ENCODE results near the gene KMT2B. TPM values are rescaled to one million over a fixed set of nuclear protein-coding genes. Genes with fewer than 3 reads are reported as not detected.

Gene KMT2B
- total and polyA plus RNA-seq, 2 experiments from 2014 or later, result 15.8 to 49.8 TPM

DNA sequence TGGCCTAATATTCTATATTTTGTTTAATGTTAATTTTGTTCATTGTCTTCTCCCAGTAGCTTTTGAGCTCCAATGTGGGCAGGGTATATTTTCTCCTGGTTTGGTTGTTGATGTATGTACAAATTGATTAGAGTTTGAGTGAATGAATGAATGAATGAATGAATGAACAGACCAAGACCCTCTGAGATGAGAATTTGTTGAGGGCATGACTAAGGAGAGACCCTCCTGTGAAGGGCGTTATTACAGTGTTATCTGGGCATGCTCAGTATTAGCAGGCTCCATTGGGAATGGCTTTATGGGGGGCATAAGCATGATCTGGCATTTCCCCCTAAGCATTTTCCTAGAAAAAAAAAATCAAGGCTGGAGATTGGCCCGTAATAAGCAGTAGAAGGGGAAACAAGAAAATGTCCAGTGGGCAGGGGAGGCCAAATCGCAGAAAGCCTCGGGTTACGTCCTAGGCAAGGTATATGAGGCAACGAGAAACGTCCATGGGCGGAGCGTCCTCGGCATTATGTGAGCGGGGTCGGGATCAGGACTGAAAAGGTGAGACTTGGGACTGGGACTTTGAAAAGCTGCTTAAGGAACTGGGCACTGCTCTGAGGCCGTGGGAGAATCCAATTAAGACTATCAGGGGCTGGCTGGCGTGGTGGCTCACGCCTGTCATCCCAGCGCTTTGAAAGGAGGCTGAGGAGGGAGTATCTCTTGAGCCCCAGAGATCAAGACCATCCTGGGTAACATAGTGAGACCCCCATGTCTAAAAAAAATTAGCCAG, 56.7 kb downstream of the KMT2B start (continued):
- TF ChIP-seq EZH2 (IDR thresholded peaks at IDR 0.05; ENCODE audit: low read depth, unreplicated experiment) (no peak), ZNF331 (CRISPR knock-in tag; IDR thresholded peaks at IDR 0.05; ENCODE audit: low read depth) (no peak), REST (IDR thresholded peaks at IDR 0.05; ENCODE audit: unreplicated experiment) (no peak)

- peaks cover 7% of the 10 kb centered on the region; the same call in 1 of the 2 replicates for H3F3A ChIP-seq (replicated peaks; ENCODE audit: low read depth)
- Mint-ChIP-seq H3K27ac (no peak overlapping the region), H3K4me3 (peak overlapping the region; percentile 76), H3K36me3 (ENCODE audit: low read depth) (no peaks in the 10 kb centered on the region; the same call in 2 of the 3 replicates), H3K27me3 (ENCODE audit: insufficient read depth, low read depth, poor library complexity) (peaks cover 21% of the 10 kb centered on the region), H3K9me3 (no peaks in the 10 kb centered on the region; the same call in 2 of the 3 replicates), H3K4me1 (peaks cover 32% of the 10 kb centered on the region)
- H3K27ac ChIP-seq (ENCODE audit: low read depth), result no peak overlapping the region
- DNase-seq (ENCODE audit: low spot score) (no peak), ATAC-seq (no peak)
- no peaks in the 10 kb centered on the region for H3K79me2 ChIP-seq (replicated peaks; ENCODE audit: insufficient read depth)
- TF ChIP-seq CTCF (conservative IDR thresholded peaks at IDR 0.05; ENCODE audit: low read depth in 2 of 2), result no peak
- no peak for TF ChIP-seq JUNB (IDR thresholded peaks at IDR 0.05; ENCODE audit: unreplicated experiment)
- no peak for TF ChIP-seq EZH2 (IDR thresholded peaks at IDR 0.05; ENCODE audit: low read depth, unreplicated experiment)
- no peak for TF ChIP-seq NANOG (IDR thresholded peaks at IDR 0.05; ENCODE audit: borderline replicate concordance)
- H3K9me2 ChIP-seq (ENCODE audit: insufficient read depth), result no peaks in the 10 kb centered on the region
- peaks cover 22% of the 10 kb centered on the region for H3K4me1 ChIP-seq (ENCODE audit: insufficient read depth)
- no peaks in the 10 kb centered on the region for H3K36me3 ChIP-seq (ENCODE audit: insufficient read depth)
- H2AFZ ChIP-seq, result no peak overlapping the region
- H3K27me3 ChIP-seq (ENCODE audit: insufficient read depth), result peaks cover 16% of the 10 kb centered on the region
- H3K4me3 ChIP-seq, result peak overlapping the region; percentile 65; the same call in 1 of the 2 replicates
- peak overlapping the region; percentile 62 for H3K4me2 ChIP-seq
- H4K20me1 ChIP-seq (replicated peaks; ENCODE audit: insufficient read depth), result no peaks in the 10 kb centered on the region; the same call in 1 of the 2 replicates
These were observed 57.2 kb downstream of the KMT2B start for GRCh38 chr19:35775046-35775297.
